ENCODE results near the gene PROCR.
"Not testable (repeated sequence)": the region's sequence is repeated elsewhere in the genome, so short reads cannot be mapped to it uniquely, and the experiment has no call there.

- TF ChIP-seq, protein P1, sequence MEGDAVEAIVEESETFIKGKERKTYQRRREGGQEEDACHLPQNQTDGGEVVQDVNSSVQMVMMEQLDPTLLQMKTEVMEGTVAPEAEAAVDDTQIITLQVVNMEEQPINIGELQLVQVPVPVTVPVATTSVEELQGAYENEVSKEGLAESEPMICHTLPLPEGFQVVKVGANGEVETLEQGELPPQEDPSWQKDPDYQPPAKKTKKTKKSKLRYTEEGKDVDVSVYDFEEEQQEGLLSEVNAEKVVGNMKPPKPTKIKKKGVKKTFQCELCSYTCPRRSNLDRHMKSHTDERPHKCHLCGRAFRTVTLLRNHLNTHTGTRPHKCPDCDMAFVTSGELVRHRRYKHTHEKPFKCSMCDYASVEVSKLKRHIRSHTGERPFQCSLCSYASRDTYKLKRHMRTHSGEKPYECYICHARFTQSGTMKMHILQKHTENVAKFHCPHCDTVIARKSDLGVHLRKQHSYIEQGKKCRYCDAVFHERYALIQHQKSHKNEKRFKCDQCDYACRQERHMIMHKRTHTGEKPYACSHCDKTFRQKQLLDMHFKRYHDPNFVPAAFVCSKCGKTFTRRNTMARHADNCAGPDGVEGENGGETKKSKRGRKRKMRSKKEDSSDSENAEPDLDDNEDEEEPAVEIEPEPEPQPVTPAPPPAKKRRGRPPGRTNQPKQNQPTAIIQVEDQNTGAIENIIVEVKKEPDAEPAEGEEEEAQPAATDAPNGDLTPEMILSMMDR (conservative IDR thresholded peaks at IDR 0.05; ENCODE audit: low read depth, low read length), result not testable (repeated sequence)
- not testable (repeated sequence) for TF ChIP-seq EZH2 (IDR thresholded peaks at IDR 0.05; ENCODE audit: low read length, unreplicated experiment)
Measured at GRCh38 chr20:35160341-35160740, 11.5 kb upstream of the PROCR start.
